ENCODE results near the gene TECPR2. TPM values are rescaled to one million over a fixed set of nuclear protein-coding genes. Genes with fewer than 3 reads are reported as not detected.

The TECPR2 gene
- total RNA-seq, 3 donors from 2014 or later: 19.8 to 25.2 (median 19.9) TPM

DNA sequence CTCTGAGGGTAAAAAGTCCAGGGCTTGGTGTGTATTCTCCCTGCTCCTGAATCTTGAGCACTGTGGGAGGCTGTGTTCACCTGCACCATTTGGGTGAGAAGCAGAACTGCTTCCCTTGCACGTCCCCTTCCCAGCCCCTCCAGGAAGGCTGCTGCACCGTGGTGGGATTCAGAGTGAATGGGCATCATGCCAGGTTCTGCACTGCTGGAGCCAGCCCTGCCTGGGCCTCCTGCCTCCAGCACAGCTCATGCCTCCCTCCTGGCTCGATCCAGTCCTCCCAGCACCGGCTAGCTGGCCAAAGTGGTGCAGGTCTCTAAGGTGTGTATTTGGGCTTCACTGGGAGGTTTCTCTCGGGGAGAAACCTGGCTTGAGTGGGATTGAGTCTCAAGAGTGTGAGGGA is 92.0 kb downstream of the TECPR2 start:
- Histone ChIP-seq H3K27ac (no peak overlapping the region), H3K4me1 (no peaks in the 10 kb centered on the region), H3K27me3 (no peaks in the 10 kb centered on the region), H3K4me3 (no peak overlapping the region), H3K9me3 (no peaks in the 10 kb centered on the region), H3K36me3 (no peaks in the 10 kb centered on the region)
- no peak for DNase-seq (ENCODE audit: low spot score in 2 of 2)
- no peak for TF ChIP-seq POLR2A (IDR thresholded peaks at IDR 0.05)
- TF ChIP-seq CTCF (IDR thresholded peaks at IDR 0.05): no peak
- TF ChIP-seq POLR2AphosphoS5 (IDR thresholded peaks at IDR 0.05): no peak
- intact Hi-C loops (cut with DNase I; ENCODE audit: low total_unique reads): no loop called here

DNA sequence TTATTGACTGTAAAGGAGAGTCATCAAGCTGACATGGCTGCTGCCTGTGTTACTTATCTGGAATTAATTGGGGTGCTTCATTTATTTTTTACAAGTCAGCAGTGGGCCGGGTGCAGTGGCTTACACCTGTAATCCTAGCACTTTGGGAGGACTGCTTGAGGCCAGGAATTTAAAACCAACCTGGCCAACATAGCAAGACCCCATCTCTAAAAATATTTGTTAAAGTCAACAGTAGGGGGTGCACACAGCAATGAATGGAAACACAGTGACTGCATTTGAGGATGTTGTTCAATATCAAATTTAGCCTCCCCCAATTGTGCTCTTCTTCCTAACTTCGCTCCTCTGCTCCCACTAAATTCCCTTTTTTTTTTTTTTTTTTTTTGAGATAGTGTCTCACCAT is 94.8 kb downstream of the TECPR2 start:
- no peaks in the 10 kb centered on the region for H3K4me1 ChIP-seq
- H3K27ac ChIP-seq: no peak overlapping the region
- no peaks in the 10 kb centered on the region for H3K9me3 ChIP-seq
- TF ChIP-seq POLR2AphosphoS5 (IDR thresholded peaks at IDR 0.05): no peak
- TF ChIP-seq CTCF (IDR thresholded peaks at IDR 0.05): no peak
- TF ChIP-seq POLR2A (IDR thresholded peaks at IDR 0.05): no peak
- intact Hi-C loops (cut with DNase I; ENCODE audit: low total_unique reads): no loop called here
- no peak for DNase-seq (ENCODE audit: low spot score in 2 of 2)
- H3K4me3 ChIP-seq: no peak overlapping the region
- no peaks in the 10 kb centered on the region for H3K27me3 ChIP-seq
- H3K36me3 ChIP-seq: no peaks in the 10 kb centered on the region

DNA sequence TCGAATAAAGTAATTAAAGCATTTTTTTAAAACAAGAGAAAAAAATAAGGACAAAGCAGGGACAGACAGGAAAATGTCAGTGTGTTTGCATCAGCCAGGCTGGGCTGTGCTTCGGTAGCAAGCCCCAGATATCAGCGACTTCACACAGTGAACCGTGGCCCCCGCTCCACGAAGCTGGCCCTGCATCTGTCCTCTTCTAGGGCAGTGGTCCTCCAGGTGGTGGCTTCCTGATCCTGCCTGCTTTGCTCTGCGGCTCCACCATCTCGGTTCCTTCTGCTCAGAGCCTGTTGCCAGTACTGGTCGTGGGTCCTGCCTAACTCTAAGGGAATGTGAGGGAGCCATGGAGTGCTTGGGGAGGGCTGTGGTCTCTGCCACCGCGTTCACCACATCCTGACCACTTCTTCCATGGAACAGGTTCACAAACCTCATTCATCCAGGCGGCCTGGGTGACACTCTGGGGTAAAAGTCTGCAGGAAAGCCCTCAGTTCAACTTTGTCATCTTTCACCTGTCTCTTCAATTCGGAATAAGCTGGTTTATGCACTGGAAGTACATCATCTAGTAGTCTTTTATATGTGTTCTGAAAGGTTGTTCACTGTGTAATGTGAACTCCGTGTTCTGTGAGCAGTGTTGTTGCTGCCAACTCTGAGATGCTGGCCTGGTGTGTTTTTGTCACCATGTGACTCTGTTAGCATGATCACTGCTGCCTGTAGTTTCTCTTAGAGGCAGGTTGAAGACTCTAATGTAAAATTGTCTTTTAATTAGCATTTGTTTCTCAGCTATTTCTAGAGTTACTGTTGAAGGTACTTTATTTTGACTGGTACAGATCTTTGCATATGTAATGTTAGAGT is 99.0 kb downstream of the TECPR2 start:
- intact Hi-C loops (cut with DNase I; ENCODE audit: low total_unique reads): no loop called here
- H3K27ac ChIP-seq: no peak overlapping the region
- no peak for TF ChIP-seq CTCF (IDR thresholded peaks at IDR 0.05)
- no peak for TF ChIP-seq POLR2A (IDR thresholded peaks at IDR 0.05)
- TF ChIP-seq POLR2AphosphoS5 (IDR thresholded peaks at IDR 0.05): no peak
- H3K36me3 ChIP-seq: no peaks in the 10 kb centered on the region
- DNase-seq (ENCODE audit: low spot score in 2 of 2): no peak
- no peaks in the 10 kb centered on the region for H3K27me3 ChIP-seq
- no peak overlapping the region for H3K4me3 ChIP-seq
- H3K4me1 ChIP-seq: no peaks in the 10 kb centered on the region
- no peaks in the 10 kb centered on the region for H3K9me3 ChIP-seq

- no peaks in the 10 kb centered on the region for H3K36me3 ChIP-seq
- DNase-seq (ENCODE audit: low spot score in 2 of 2): no peak
- H3K9me3 ChIP-seq: no peaks in the 10 kb centered on the region
- intact Hi-C loops (cut with DNase I; ENCODE audit: low total_unique reads): no loop called here
- no peaks in the 10 kb centered on the region for H3K27me3 ChIP-seq
- no peak overlapping the region for H3K27ac ChIP-seq
- H3K4me1 ChIP-seq: no peaks in the 10 kb centered on the region
- H3K4me3 ChIP-seq: no peak overlapping the region
- no peak for TF ChIP-seq CTCF (IDR thresholded peaks at IDR 0.05)
- no peak for TF ChIP-seq POLR2AphosphoS5 (IDR thresholded peaks at IDR 0.05)
- no peak for TF ChIP-seq POLR2A (IDR thresholded peaks at IDR 0.05)
These were observed 99.7 kb downstream of the TECPR2 start for GRCh38 chr14:102462391-102462790.

DNA sequence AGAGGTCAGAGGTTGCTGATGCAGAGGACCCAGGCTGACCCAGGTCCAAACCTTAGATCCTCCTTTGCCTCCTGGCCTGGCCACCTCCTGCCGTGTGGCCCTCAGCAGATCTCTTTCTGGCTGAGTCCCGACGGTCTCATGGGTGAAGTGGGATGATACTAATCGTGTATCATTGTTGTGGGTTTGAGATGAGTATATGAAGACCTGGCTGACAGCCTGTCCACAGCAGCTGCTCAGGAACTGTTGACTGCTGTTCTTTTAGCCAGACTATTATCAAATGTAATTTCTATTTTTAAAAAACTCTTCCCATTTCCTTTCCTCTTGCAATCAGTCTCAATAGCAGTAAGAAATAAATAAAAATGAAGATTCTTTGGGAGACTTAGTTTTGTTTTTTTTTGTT is 101.3 kb downstream of the TECPR2 start:
- Histone ChIP-seq H3K27ac (no peak overlapping the region), H3K4me3 (no peak overlapping the region), H3K9me3 (no peaks in the 10 kb centered on the region), H3K36me3 (no peaks in the 10 kb centered on the region), H3K27me3 (no peaks in the 10 kb centered on the region), H3K4me1 (no peaks in the 10 kb centered on the region)
- intact Hi-C loops (cut with DNase I; ENCODE audit: low total_unique reads): no loop called here
- DNase-seq (ENCODE audit: low spot score in 2 of 2): no peak
- TF ChIP-seq POLR2AphosphoS5 (IDR thresholded peaks at IDR 0.05): no peak
- no peak for TF ChIP-seq POLR2A (IDR thresholded peaks at IDR 0.05)

Measured in breast epithelium (tissue), 4 donors.